ENCODE results near the gene CACTIN.
"Not testable (repeated sequence)": the region's sequence is repeated elsewhere in the genome, so short reads cannot be mapped to it uniquely, and the experiment has no call there.

Gene CACTIN

GRCh38 chr19:3645067-3645396 is 18.4 kb upstream of the CACTIN start:
- no peak for DNase-seq

GRCh38 chr19:3644351-3645066 is 17.9 kb upstream of the CACTIN start:
- DNase-seq = no peak

GRCh38 chr19:3643674-3644313 is 17.2 kb upstream of the CACTIN start:
- DNase-seq = no peak

- no peak for DNase-seq
Observed at GRCh38 chr19:3642987-3643673, 16.5 kb upstream of the CACTIN start.

- no peak for DNase-seq
Observed at GRCh38 chr19:3642296-3642695, 15.7 kb upstream of the CACTIN start.

GRCh38 chr19:3641515-3642269 is 15.1 kb upstream of the CACTIN start:
- DNase-seq = no peak

- no peak for DNase-seq
Observed at GRCh38 chr19:3639479-3639878, 12.9 kb upstream of the CACTIN start.

- DNase-seq = no peak
Observed at GRCh38 chr19:3638208-3639193, 11.9 kb upstream of the CACTIN start.

GRCh38 chr19:3637621-3638020 is 11.0 kb upstream of the CACTIN start:
- DNase-seq = no peak

GRCh38 chr19:3636962-3637361 is 10.4 kb upstream of the CACTIN start:
- DNase-seq = no peak

- DNase-seq = no peak
Observed at GRCh38 chr19:3636506-3636905, 9.9 kb upstream of the CACTIN start.

GRCh38 chr19:3634496-3635045 is 8.0 kb upstream of the CACTIN start:
- no peak for DNase-seq

- no peak for DNase-seq
Observed at GRCh38 chr19:3633559-3633988, 7.0 kb upstream of the CACTIN start.

GRCh38 chr19:3632739-3633558 is 6.4 kb upstream of the CACTIN start:
- no peak for DNase-seq

GRCh38 chr19:3632098-3632497 is 5.5 kb upstream of the CACTIN start:
- DNase-seq = no peak

- no peak for DNase-seq
Observed at GRCh38 chr19:3631053-3631861, 4.7 kb upstream of the CACTIN start.

GRCh38 chr19:3628766-3629165 is 2.2 kb upstream of the CACTIN start:
- not testable (repeated sequence) for DNase-seq

- no peak for DNase-seq
Observed at GRCh38 chr19:3627351-3627723, 747 bp upstream of the CACTIN start.

GRCh38 chr19:3625996-3626472 is 556 bp downstream of the CACTIN start:
- no peak for DNase-seq

- DNase-seq = no peak
Observed at GRCh38 chr19:3623716-3624115, 2.9 kb downstream of the CACTIN start.
